Endodermal cell (in vitro differentiated cells): Measurements from ENCODE around the gene TCOF1. TPM values are rescaled to one million over a fixed set of nuclear protein-coding genes. Genes with fewer than 3 reads are reported as not detected.

Source experiments
- DNase-seq: peaks from one replicate; pipeline ENCODE4 v3.0.0-alpha.2; 2017
- H3K27ac ChIP-seq: 2 replicates; pipeline ENCODE4 v1.5.1; 2013; ENCODE audit warnings: mild to moderate bottlenecking, low read depth, low read length, moderate library complexity
- H3K27me3 ChIP-seq: 2 replicates; pipeline ENCODE4 v1.6.1; 2013; ENCODE audit warnings: mild to moderate bottlenecking, low read length, moderate library complexity; ENCODE audit not compliant: insufficient read depth, control insufficient read depth, poor library complexity, severe bottlenecking
- H3K36me3 ChIP-seq: 2 replicates; pipeline ENCODE4 v1.7.0; 2013; ENCODE audit warnings: mild to moderate bottlenecking, low read length, moderate library complexity; ENCODE audit not compliant: control insufficient read depth, insufficient read depth
- H3K4me1 ChIP-seq: one replicate; pipeline ENCODE4 v1.7.0; 2013; ENCODE audit warnings: low read length; ENCODE audit not compliant: control insufficient read depth, insufficient read depth
- H3K4me3 ChIP-seq: 2 replicates; pipeline ENCODE4 v1.5.1; 2013; ENCODE audit warnings: mild to moderate bottlenecking, low read length, moderate library complexity
- H3K9ac ChIP-seq: 2 replicates; pipeline ENCODE4 v1.6.1; 2013; ENCODE audit warnings: mild to moderate bottlenecking, low read length, moderate library complexity; ENCODE audit not compliant: poor library complexity, severe bottlenecking; ENCODE audit errors: extremely low read depth
- H3K9me3 ChIP-seq: 2 replicates; pipeline ENCODE4 v1.6.1; 2013; ENCODE audit warnings: mild to moderate bottlenecking, low read length, moderate library complexity; ENCODE audit not compliant: control insufficient read depth
- H3K27ac Mint-ChIP-seq: 2 replicates; pipeline ENCODE4 v1.8.0; 2020; ENCODE audit warnings: mixed read lengths
- H3K27me3 Mint-ChIP-seq: 2 replicates; pipeline ENCODE4 v1.8.0; 2021; ENCODE audit warnings: mild to moderate bottlenecking, mixed read lengths; ENCODE audit not compliant: insufficient read depth
- H3K36me3 Mint-ChIP-seq: 2 replicates; pipeline ENCODE4 v1.8.0; 2020; ENCODE audit warnings: low read depth, mixed read lengths
- H3K4me1 Mint-ChIP-seq: 2 replicates; pipeline ENCODE4 v1.8.0; 2020; ENCODE audit warnings: mixed read lengths
- H3K4me3 Mint-ChIP-seq: 2 replicates; pipeline ENCODE4 v1.8.0; 2020; ENCODE audit warnings: mild to moderate bottlenecking, moderate library complexity, mixed read lengths
- H3K9me3 Mint-ChIP-seq: 2 replicates; pipeline ENCODE4 v1.8.0; 2020; ENCODE audit warnings: mild to moderate bottlenecking, mixed read lengths
- CTCF ChIP-seq: fragments of 200-600 bp; sonication (generic); conservative IDR thresholded peaks from 2 replicates; pipeline ENCODE4 v1.5.0; 2021; ENCODE audit warnings: antibody characterized with exemption, mild to moderate bottlenecking
- WGBS, 2 experiments: methylation state at CpG; one replicate each; pipeline versions ENCODE4 v1.1.5 to v1.1.7; 2013; ENCODE audit warnings: missing lambda C conversion rate in 2 of 2, mixed read lengths in 1 of 2; ENCODE audit not compliant: insufficient coverage in 1 of 2, insufficient read length in 1 of 2; 5-methylcytosine and 5-hydroxymethylcytosine counted together
- total RNA-seq, 2 donors: library from RNA; stranded (reverse); fragmentation: NEBNext Ultra II Directional in 1 of 2; extraction: Animal tissue kit (Norgen Biotek cat#: 25700) in 1 of 2; gene quantifications; 2 replicates in 1 of 2; 3 replicates in 1 of 2; pipeline ENCODE4 v1.2.1, GENCODE V29; 2021

TCOF1 gene
- total RNA-seq, 2 donors from 2014 or later, result 88.8 to 107 TPM

GRCh38 chr5:150404121-150404520 lies 46.6 kb downstream of the TCOF1 start:
- no peaks in the 10 kb centered on the region for H3K27me3 Mint-ChIP-seq
- H3K36me3 Mint-ChIP-seq, result peaks cover 18% of the 10 kb centered on the region
- Histone ChIP-seq H3K4me3 (no peak overlapping the region), H3K27ac (no peak overlapping the region), H3K9me3 (no peaks in the 10 kb centered on the region), H3K4me1 (no peaks in the 10 kb centered on the region), H3K9ac (no peak overlapping the region), H3K27me3 (no peaks in the 10 kb centered on the region), H3K36me3 (peaks cover 15% of the 10 kb centered on the region)
- H3K9me3 Mint-ChIP-seq, result no peaks in the 10 kb centered on the region
- TF ChIP-seq CTCF, result no peak
- H3K4me3 Mint-ChIP-seq, result no peak overlapping the region
- H3K27ac Mint-ChIP-seq, result no peak overlapping the region
- no peaks in the 10 kb centered on the region for H3K4me1 Mint-ChIP-seq
- 94% methylated on average over 2 to 5 of the region's 5 CpGs for WGBS, 2 experiments
- DNase-seq, result no peak

GRCh38 chr5:150404535-150404934 lies 47.0 kb downstream of the TCOF1 start:
- Histone ChIP-seq H3K9me3 (no peaks in the 10 kb centered on the region), H3K9ac (no peak overlapping the region), H3K4me3 (no peak overlapping the region), H3K4me1 (no peaks in the 10 kb centered on the region), H3K27me3 (no peaks in the 10 kb centered on the region), H3K36me3 (peaks cover 11% of the 10 kb centered on the region), H3K27ac (no peak overlapping the region)
- WGBS, 2 experiments, result 95 to 96% methylated on average over 9 to 10 of the region's 10 CpGs
- Mint-ChIP-seq H3K4me3 (no peak overlapping the region), H3K27me3 (no peaks in the 10 kb centered on the region), H3K9me3 (no peaks in the 10 kb centered on the region), H3K36me3 (peaks cover 15% of the 10 kb centered on the region), H3K4me1 (no peaks in the 10 kb centered on the region), H3K27ac (no peak overlapping the region)
- TF ChIP-seq CTCF, result no peak
- DNase-seq, result no peak

DNA sequence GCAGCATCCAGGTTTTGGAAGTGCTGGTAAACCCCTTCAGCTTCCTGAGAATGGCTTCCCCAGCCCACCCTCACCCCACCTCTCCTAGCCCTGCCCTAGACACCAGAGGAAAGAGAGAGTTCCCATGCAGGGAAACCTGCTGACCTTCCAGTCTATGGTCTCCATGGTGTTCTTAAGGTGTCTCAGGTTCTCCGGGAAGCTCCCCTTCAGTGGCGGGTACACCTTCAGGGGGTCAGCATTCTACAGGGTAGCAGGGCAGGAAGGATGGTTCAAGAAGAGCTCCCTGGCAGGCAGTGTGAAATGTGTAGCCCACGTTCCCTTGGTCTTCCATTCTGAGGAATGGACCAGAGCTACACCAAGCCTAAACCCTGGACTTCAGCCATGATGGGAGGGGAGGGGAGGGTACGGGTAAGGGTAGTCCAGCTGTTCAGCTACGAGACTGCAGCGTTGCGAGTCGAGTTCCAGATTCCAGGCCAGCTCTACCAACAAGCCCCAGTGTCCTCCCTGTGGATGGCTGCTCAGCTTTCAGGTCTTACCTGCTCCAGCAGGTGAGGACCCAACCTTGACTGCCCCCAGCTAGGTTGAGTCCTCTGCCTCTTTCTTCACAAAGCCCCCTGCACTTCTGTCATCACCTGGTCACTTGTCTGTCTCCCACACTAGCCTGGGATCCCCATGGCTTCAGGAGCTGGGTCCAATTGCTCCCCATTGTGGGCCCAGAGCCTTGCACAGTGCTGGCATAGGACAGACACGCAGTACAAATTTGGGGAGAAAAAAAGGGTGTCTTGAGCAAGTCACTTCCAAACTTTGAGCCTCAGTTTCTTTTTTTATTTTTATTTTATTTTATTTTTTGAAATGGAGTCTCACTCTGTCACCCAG lies 47.7 kb downstream of the TCOF1 start:
- peaks cover 4% of the 10 kb centered on the region for H3K36me3 ChIP-seq
- H3K4me3 ChIP-seq, result no peak overlapping the region
- no peaks in the 10 kb centered on the region for H3K9me3 Mint-ChIP-seq
- H3K9ac ChIP-seq, result no peak overlapping the region
- H3K4me1 ChIP-seq, result no peaks in the 10 kb centered on the region
- H3K9me3 ChIP-seq, result no peaks in the 10 kb centered on the region
- H3K36me3 Mint-ChIP-seq, result peaks cover 9% of the 10 kb centered on the region
- no peak overlapping the region for H3K27ac ChIP-seq
- no peaks in the 10 kb centered on the region for H3K27me3 Mint-ChIP-seq
- no peak overlapping the region for H3K4me3 Mint-ChIP-seq
- no peak for TF ChIP-seq CTCF
- H3K4me1 Mint-ChIP-seq, result peaks cover 4% of the 10 kb centered on the region
- no peaks in the 10 kb centered on the region for H3K27me3 ChIP-seq
- DNase-seq, result no peak
- 91 to 100% methylated on average over 5 to 9 of the region's 9 CpGs for WGBS, 2 experiments
- H3K27ac Mint-ChIP-seq, result no peak overlapping the region
